ENCODE data around the gene CACNA1D.
"Not testable (repeated sequence)": the region's sequence is repeated elsewhere in the genome, so short reads cannot be mapped to it uniquely, and the experiment has no call there.

CACNA1D gene

DNA sequence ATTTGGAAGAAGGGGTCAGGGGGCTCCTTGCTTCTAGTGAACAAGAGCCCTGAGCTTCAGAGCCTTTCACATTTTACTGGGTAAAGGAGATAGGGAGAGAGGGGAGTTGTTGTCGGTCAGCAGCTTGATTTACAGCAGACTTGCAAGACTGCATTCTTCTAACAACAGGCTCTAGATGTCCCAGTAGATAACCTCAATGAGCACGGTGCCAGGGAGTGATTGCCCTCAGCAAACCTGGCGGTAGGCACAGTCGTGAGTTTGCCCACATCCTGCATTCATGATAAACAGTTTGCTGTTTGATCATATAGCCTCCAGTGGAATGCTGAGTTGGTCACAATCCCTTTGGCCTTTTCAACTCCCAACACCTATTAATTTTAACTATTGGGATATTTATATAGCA is 170.4 kb downstream of the CACNA1D start:
- DNase-seq = not testable (repeated sequence)

- DNase-seq = no peak
Measured at GRCh38 chr3:53665608-53666425, 171.4 kb downstream of the CACNA1D start.

GRCh38 chr3:53668872-53669271 is 174.5 kb downstream of the CACNA1D start:
- DNase-seq = no peak

DNA sequence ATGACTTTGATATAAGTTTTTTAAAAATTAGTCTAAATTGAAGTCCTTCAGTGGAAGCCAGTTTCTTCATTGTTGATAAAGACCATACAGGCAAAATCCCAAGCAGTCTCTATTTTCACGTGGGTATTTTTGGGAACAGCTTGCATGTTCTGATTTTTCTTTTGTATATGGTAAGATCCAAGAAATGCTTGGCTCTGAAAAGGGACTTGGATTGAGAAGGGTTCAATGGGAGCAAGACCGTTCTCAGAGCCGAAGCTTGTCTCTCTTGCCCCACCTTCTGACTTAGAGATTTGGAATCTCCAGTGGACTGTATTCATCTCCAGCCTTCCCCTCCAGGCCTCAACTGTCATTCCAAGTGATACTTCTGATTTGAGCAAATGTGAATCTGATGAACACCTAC is 176.3 kb downstream of the CACNA1D start:
- DNase-seq = no peak

DNA sequence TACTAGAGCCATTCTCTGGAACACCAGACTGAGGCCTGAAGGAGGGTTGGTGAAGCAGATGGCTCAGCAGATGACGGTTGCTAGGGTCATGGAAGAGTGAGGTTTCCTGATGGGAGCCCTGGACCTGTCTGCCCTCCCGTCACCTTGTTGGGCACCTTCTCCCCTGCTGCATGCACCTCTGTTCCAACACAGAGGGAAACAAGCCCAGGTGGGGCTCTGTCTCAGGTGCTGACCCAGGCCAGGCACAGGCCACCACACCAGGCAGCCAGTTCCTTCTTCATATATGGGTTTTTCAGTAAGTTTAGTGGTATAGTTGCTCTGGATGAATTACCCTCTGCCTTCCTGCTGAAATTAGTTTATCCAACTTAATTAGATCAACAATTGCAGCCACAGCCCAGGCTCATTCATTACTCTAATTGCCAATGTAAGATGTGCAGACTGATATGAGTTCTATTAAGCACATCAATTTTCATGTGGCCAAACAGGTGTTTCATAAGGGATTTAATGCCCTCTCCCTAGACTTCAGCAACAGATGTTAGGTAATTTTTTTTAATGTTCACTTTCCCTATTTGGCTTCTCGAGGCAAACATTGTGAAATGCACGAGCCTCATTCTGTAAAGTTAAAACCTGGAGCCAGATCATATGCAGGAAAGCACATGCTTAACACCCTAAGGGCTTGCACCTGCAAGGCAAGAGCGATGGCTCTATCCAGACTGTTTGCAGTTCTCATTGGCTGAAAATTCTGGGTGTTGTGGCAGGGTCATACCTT is 177.0 kb downstream of the CACNA1D start:
- no peak for DNase-seq

DNA sequence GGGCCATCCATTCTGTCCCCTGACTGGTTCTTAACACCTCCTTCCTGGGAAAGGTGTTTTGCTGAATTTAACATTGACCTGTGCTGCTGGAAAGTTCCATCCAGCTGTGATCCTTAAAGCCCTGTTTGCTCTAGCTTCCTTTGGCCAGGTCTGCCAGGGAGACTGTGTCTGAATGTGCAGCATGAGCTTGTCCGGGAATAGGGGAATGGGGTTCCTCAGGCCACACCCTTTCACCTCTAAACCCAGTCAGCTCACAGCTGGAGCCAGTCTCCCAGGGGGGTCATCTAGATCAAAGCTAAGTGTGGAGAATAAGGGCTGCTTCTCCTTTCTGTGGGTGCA is 177.5 kb downstream of the CACNA1D start:
- no peak for DNase-seq

GRCh38 chr3:53672981-53673380 is 178.6 kb downstream of the CACNA1D start:
- DNase-seq = no peak

- DNase-seq = no peak
Measured at GRCh38 chr3:53673722-53674350, 179.4 kb downstream of the CACNA1D start.

- DNase-seq = no peak
Measured at GRCh38 chr3:53674582-53674981, 180.2 kb downstream of the CACNA1D start.

DNA sequence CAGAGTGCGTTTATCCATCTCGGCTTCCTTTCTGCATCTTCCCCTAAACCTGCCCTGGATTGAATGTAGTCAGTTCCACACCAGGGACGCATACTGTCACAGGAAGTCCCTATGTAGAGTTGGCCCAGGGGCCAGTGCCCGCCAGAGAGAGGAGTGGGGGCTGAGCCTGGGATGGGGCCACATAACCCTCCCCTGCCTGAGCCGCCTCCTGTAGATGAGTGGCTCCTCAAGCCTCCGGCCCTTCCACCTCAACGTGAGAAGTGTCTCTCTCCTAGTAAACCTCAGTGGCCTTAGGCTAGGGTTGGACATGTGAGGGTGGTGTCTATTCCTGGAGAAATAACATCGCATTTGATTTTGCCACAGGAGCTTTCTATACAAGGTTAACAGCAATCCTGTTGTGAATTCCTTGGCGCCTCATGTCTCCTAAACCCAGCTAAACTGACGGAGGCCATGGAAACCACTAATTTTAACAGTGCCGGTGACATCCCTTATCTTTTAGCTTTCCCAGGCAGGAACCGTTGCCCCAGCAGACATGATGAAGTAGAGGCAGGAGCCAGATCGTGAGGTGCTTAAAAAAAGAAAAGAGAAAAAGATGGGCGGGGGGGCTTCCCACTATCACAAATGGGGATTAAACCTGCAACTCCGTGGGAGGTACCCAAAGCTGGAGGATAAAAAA is 180.7 kb downstream of the CACNA1D start:
- no peak for DNase-seq

GRCh38 chr3:53675942-53676341 is 181.5 kb downstream of the CACNA1D start:
- DNase-seq = no peak

GRCh38 chr3:53677413-53677812 is 183.0 kb downstream of the CACNA1D start:
- no peak for DNase-seq

- DNase-seq = no peak
Measured at GRCh38 chr3:53680028-53680427, 185.6 kb downstream of the CACNA1D start.

- DNase-seq = no peak
Measured at GRCh38 chr3:53682807-53683206, 188.4 kb downstream of the CACNA1D start.

DNA sequence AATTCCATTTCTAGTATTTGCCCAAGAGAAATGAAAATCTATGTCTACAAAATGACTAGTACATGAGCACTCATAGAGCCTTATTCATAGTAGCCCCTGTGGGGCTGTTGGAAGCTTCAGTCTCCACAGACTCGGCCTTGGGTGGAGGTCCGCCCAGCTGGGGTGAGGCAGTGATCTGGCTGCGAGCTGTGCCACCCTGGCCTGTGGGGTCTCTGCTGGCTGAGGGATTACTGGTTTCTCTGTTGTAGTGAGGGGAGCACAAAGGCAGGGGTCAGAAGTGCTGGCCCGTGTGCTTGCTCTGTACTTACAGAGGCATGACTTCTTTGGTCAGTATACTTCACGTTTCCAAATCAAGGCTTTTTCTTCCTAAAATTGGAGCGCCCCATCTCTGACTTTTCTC is 193.7 kb downstream of the CACNA1D start:
- no peak for DNase-seq

DNA sequence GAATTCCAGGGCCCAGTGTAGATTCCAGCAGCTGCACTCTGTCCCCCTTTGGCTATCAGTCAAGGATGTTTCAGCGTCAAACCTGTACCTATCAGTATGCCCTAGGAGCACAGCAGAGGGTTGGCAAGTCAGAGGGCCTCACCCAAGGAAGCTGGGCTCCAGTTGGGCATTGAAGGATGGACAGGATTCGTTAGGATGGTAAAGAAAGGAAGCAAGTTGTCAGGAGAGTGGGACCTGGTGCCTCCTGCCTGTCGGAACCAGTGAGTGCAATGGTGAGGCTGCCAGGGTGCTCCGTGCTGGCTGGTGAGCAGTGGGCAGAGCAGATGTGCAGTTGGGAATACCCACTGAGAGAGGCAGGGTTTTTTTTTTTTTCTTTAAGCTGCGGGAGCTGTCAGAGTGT is 194.6 kb downstream of the CACNA1D start:
- DNase-seq = no peak

- DNase-seq = no peak
Measured at GRCh38 chr3:53689681-53690080, 195.3 kb downstream of the CACNA1D start.

DNA sequence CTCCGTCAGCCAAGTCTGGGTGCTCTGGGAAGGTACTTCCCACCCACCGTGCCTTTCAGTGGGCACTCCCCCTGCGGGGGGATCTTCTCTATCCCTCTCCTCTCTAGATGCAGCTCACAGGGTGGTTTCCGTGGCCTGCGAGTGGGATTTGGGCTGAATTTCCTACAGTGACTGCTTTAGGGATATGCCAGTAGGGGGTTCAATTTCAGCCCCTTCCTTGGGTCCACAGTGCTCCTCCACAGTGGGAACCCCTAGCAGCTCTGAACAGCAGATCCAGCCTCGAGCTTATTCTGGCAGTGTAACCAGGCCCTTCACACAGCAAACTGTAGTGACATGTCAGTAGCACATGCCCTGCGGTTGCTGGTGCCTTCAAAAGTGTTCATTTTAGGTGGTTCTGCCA is 196.1 kb downstream of the CACNA1D start:
- no peak for DNase-seq

DNA sequence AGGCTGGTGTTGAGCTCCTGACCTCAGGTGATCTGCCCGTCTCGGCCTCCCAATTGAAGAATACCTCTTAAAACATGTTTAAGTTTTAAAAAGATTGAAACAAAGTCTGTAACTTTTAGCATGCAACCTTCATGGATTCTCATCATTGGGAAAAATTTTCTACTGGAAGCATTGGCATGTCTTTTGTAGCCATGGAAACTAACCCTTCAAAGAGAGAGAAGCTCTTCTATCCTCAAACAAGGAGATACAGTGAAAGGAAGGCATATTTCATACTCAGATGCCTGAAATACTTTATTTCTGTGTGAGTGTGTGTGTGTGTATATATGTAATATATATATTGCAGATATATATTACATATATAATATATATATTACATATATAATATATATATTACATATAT is 196.9 kb downstream of the CACNA1D start:
- no peak for DNase-seq

DNA sequence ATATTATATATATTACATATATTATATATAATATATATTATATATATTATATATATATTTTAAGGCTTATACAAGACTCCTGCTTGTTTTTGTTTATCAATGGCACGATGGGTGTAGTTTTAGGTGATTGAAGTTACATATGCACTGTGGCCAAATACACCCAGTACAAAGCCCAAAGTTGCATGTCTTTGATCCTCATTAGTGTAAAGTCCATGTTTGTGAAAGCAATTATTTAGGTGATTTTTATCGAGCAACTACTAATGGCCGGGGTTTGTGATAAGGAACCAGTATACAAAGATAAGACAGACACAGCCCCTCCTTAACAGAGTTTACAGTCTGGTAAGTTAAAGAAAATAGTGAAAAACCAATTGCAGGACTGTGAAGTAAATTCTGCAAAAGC is 197.5 kb downstream of the CACNA1D start:
- no peak for DNase-seq

GRCh38 chr3:53693451-53693850 is 199.0 kb downstream of the CACNA1D start:
- no peak for DNase-seq

- no peak for DNase-seq
Measured at GRCh38 chr3:53694046-53694445, 199.6 kb downstream of the CACNA1D start.

DNA sequence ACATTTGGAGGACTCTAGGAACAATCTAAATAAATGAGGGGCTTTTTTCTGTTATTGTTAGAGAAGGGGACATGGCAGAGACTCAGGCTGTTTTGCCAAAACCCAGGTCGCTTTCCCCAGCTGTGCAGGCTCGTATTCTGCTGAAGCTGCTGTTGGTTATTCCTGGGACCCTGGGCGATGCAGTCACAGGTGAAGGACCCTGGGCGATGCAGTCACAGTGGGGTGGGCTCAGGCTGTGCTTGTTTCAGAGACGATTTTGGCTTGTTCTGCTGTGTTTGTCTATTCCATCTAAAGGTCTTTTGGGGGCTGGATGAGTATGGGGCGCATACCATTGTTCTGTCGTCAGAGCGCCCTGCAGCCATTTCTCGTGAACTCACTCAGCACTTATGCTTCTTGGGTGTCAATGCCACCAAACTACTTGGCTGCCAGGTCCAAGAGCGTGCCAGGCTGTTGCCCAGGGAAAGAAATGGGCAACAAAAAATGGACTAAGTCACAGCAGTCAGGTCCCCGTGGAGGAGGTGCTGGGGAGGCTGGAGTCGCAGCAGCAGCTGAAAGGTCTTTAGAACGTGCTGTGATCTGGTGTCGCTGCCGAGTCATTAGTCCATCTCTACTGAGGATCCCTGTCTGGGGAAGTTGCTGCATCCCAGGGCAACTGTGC is 200.4 kb downstream of the CACNA1D start:
- DNase-seq = no peak
